ENCODE results near the gene ACTA2.

Gene ACTA2
- total RNA-seq = 1.4 to 3.7 reads per million in 2 donors

DNA sequence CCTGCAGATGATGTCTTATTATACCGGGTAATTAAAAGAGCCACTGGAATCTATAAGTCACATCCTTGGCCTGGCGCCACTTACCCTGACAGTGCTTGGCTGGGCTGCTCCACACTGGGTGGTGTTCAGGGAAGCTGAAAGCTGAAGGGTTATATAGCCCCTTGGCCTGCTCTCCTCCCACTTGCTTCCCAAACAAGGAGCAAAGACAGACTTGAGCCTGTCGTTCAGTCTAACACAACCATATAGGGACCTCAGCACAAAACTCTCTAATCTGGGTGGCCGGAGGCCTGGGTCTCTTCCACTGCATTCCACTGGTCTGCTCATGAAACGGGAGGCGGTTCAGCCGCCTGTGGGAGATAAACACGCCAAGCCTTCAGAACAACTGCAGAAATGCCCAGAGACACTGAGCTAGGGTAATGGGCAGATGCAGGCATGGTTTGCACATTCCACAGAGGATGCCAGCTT lies at the start of gene ACTA2:
ACTA2 (minus strand) TSS at position 127 of the 465 bp plus-strand sequence. CDS start 3,843 bp downstream, outside the sequence.
- DNase-seq = no peak

DNA sequence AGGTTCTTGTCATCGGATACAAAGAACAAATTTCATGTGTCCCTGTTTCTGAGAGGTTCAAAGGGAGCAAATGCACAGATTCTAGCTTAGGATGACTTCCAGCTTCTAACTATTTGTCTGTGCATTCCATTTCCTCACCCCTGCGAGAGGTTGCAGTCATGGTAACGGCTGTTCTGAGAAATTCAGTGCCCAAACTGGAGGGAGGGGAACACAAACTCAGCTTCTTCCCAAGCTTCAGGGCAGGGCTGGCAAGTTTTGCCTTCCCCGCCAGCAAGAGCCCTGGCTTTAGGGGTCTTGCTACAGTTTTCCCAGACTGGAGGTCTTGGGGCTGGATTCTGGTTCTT lies 49.1 kb upstream of the ACTA2 start:
- DNase-seq = no peak

- DNase-seq = no peak
Measured at GRCh38 chr10:89001024-89001728, 48.6 kb upstream of the ACTA2 start.

DNA sequence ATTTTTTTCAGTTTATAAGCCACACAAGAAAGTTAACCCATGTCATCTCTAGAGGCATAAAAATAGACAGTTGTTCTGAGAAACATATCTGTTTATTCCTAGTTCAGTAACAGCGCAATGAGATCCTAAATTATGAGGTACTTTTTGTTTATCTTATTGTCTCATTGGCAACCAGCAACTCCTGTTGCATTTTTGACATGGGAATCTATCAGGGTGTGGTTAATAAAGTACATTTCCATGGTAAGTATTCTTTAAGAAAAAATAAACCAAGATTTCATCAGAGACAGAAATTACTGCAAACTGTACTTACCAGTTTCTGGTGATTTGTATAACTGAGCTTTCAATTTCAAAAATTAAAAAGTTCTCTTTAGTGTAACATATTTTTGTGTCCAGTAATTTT lies 47.1 kb upstream of the ACTA2 start:
- no peak for DNase-seq

DNA sequence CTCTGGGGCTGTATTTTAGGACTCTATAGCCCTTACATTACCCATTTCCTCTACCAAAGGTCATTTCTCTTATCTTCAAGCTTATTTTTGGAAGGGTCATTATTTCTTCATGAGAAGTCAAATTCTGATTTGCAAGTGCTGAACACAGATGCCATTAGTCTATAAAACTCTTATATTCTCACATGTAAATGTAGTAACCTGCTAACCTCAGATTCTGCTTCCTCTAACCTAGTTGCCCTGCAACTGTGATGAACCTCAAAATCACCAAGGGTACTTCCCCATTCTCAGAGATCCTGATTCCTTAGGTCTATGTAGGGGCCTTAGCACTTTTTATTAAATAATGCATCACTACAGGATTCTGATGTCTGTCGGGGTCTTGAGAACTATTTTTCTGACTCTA lies 44.4 kb upstream of the ACTA2 start:
- no peak for DNase-seq

DNA sequence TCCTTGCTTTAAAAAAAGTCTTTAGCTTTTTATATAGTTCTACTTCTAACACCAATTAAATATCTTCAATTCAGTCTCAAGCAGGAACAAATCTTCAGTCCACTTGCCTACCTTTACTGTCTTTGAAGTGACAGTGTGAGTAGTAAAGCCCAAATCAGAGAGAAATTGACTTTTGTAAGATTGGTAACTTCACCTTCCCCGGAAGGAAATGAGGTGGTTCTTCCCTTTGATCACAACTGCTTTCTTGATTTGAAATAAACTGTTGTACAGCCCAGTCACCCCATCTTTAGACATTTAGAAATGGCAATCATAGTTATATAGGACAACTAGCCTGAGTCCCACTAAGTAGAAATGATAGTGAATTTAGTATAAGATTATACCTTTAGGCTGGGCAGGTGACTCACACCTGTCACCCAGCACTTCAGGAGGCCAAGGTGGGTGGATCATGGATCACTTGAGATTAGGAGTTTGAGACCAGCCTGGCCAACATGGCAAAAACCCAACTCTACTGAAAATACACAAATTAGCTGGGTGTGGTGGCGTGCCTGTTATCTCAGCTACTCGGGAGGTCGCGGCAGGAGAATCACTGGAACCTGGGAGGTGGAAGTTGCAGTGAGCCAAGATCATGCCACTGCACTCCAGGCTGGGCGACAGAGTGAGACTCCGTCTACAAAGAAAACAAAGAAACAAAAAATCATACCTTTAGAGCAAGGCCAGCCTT lies 42.7 kb upstream of the ACTA2 start:
- no peak for DNase-seq

DNA sequence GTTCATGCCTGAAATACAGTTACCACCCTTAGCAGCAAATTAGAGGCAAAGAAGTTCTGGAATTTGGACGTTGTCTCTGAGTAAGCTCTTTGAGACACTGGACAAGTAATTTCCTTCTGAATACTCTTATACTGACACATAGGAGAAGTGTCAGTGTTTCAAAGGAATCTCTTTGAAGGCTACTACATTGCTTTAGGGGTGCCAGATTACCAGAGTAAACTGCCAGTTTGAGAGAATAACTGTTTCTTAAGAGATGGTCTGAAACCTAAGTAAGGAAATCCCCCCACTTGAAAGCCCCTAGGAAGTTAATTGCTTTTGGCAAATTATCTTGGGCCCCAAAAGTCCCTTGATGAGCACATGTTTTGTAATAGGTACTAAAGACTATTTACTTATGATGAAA lies 41.4 kb upstream of the ACTA2 start:
- no peak for DNase-seq

DNA sequence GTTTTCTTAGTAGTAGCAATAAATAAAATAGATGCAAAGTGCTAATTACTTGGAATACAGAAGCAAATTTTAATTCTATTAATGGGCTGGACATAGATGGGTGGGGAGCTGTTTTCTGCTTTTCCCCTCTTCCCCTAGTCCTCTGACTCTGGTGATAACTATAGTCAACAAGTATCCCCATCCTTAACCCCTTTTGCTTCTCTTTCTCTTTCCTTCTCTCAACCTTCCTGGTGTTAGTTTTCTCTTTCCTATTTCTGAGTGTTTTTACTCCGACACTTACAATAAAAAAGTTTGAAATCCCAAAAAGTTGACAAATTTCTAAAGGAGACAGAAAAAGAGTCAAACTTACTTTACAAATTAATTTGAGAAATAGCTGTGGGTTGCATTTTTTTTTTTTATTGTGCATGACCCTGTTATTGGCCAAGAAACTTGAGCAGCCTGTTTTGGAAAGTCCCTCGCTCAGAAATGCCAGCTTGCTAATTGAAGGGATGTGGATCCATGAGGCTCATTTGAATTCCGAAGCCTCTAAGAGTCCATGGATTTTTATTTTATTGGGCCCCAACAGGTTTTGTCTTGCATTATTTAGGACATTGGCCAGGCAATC lies 40.5 kb upstream of the ACTA2 start:
- no peak for DNase-seq

DNA sequence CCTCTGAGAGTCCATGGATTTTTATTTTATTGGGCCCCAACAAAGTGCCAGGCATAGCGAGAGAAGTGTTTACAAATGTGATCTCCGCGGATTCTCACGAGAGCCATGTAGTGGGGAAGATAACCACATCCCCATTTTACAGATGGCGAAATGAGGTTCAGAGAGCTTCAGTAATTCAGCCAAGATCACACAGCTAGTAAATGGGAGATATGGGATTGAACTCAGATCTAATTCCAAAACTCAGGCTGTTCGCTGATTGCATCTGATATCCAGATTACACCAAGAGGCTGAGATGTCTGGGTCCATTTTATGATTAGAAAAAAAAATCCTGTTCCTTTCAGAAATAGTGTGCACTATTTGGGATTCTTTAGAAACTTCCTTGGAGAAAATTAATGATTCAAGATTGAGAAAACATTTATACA lies 39.3 kb upstream of the ACTA2 start:
- DNase-seq = no peak

DNA sequence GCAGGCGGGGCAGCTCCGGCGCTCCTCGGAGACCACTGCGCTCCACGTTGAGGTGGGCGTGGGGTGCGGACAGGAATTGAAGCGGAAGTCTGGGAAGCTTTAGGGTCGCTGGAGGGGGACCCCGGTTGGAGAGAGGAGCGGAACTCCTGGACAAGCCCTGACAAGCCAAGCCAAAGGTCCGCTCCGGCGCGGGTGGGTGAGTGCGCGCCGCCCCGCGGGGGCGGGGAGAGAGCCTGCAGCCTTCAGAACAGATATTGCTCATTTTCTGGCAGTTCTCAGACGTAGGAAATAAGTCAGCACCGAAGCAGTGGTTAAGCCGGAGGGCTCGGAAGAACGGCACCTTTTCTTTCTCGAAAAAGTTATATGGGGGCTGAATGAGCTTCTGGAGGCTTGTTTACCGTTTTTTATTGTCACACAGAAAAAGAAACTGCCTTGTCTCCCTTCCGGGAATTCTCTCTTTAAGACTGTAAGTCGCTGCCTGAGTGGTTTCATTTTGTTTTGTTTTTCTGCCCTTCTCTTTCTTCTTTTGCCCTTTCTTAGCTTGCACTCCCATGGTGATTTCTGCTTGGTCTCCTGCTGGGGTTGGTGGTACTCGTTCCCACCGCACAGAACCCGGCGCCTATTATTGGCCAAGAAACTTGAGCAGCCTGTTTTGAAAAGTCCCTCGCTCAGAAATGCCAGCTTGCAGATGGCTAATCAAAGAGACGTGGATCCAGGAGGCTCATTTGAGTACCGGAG lies 38.8 kb upstream of the ACTA2 start:
- peak; percentile 42 for DNase-seq

DNA sequence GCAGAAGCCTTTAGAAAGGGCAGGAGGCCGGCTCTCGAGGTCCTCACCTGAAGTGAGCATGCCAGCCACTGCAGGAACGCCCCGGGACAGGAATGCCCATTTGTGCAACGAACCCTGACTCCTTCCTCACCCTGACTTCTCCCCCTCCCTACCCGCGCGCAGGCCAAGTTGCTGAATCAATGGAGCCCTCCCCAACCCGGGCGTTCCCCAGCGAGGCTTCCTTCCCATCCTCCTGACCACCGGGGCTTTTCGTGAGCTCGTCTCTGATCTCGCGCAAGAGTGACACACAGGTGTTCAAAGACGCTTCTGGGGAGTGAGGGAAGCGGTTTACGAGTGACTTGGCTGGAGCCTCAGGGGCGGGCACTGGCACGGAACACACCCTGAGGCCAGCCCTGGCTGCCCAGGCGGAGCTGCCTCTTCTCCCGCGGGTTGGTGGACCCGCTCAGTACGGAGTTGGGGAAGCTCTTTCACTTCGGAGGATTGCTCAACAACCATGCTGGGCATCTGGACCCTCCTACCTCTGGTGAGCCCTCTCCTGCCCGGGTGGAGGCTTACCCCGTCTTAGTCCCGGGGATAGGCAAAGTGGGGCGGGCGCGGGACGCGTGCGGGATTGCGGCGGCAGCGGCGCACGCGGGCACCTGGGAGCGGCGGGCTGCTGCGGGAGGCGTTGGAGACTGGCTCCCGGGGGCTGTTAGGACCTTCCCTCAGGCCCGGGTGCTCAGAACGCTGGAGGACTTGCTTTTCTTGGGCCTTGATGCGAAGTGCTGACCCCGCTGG lies 38.0 kb upstream of the ACTA2 start, which contains the start of gene FAS:
FAS (plus strand) TSS at position 415 of the 777 bp plus-strand sequence; CDS start at position 494, 79 bp downstream.
- peak; percentile 78 for DNase-seq

DNA sequence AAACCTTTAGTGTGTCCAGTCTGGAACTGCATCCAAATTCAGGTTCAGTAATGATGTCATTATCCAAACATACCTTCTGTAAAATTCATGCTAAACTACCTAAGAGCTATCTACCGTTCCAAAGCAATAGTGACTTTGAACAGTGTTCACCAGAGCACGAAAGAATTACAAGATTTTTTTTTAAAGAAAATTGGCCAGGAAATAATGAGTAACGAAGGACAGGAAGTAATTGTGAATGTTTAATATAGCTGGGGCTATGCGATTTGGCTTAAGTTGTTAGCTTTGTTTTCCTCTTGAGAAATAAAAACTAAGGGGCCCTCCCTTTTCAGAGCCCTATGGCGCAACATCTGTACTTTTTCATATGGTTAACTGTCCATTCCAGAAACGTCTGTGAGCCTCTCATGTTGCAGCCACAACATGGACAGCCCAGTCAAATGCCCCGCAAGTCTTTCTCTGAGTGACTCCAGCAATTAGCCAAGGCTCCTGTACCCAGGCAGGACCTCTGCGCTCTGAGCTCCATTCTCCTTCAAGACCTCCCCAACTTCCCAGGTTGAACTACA lies 37.3 kb upstream of the ACTA2 start:
- no peak for DNase-seq

GRCh38 chr10:88989423-88989822 lies 36.9 kb upstream of the ACTA2 start:
- no peak for DNase-seq

DNA sequence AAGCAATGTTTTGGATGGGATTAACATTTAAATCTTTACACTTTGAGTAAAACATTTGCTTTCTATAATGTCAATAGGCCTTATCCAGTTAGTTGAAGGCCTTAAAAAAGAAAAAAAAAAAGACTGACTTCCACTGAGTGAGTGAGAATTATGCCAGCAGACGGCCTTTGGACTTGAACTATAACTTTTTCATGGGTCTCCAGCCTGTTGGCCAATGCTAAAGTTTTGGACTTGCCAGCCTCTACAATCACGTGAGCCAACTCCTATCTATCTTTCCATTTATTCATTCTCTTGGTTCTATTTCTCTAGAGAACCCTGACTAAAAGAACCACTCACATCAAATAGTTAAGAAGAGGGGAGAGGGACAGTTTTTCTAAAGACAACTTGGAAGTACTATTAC lies 35.3 kb upstream of the ACTA2 start:
- no peak for DNase-seq

GRCh38 chr10:88987243-88987725 lies 34.7 kb upstream of the ACTA2 start:
- no peak for DNase-seq

- DNase-seq = no peak
Measured at GRCh38 chr10:88986549-88987242, 34.1 kb upstream of the ACTA2 start.

DNA sequence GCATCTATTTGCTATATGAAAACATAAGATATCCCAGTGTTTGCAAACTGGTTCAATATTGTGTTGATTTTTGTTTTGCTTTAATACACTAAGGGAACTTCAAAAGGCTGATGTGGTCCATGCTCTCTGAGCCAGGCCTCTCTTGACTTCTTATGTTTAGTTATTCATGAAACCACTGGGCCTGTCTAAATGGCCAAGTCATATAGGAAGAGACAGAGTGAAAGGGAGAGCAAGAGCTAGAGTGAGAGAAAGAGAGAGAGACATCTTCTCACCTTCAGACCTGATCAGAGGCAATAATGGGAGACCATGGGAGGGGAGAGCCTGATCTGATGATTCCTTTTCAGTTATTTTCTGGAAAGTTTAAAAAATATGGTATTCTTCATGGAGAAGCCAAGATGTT lies 32.0 kb upstream of the ACTA2 start:
- DNase-seq = no peak

- DNase-seq = no peak
Measured at GRCh38 chr10:88983939-88984338, 31.4 kb upstream of the ACTA2 start.

- no peak for DNase-seq
Measured at GRCh38 chr10:88983206-88983605, 30.6 kb upstream of the ACTA2 start.

DNA sequence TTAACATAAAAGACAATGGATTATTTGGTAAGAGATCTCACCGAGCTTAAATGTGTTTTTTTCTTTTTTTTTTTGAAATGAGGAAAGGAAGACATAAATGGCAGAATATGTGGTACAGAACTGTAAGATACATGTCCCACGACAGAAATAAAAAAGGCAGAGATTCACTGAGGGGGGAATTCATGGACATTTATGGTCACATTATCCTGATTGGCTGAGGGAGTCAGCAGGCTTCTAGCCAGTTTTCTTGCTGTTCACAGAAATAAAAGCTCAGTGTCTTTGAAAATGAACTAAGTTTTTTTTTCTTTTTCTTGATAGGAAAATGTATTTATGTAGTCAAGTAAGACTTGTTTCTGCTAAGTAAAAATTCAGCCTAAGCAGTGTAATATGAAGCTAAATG lies 29.8 kb upstream of the ACTA2 start:
- no peak for DNase-seq

GRCh38 chr10:88981435-88981834 lies 28.9 kb upstream of the ACTA2 start:
- no peak for DNase-seq

All from T-helper 9 cell (primary cell).